ENCODE measurements around the gene TRIM44.

TRIM44 gene

DNA sequence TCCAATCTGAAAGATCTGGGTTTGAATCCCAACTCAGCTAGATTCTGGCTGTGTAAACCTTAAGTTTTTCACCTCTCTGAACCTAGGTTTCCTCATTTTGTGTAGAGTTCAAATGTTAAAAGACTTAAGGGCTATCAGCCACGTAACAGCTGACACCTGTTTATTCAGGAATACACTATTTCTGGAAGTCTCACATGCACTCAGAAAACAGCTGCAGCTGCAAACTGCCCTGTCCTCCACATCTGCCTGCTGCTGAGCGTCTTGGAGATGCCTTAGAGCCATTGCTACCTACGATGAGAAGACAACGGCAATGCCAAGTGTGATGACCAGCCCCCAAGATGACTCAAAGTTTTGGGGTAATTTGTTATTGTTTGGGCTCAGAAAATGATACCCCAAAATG lies 6.7 kb upstream of the TRIM44 start:
- in situ Hi-C loops (cut with MboI; ENCODE audit: low pct_unique_long_range_greater_than_20kb, low sequenced_read_pairs, unreplicated experiment): no loop called here
- TF ChIP-seq, protein P1, sequence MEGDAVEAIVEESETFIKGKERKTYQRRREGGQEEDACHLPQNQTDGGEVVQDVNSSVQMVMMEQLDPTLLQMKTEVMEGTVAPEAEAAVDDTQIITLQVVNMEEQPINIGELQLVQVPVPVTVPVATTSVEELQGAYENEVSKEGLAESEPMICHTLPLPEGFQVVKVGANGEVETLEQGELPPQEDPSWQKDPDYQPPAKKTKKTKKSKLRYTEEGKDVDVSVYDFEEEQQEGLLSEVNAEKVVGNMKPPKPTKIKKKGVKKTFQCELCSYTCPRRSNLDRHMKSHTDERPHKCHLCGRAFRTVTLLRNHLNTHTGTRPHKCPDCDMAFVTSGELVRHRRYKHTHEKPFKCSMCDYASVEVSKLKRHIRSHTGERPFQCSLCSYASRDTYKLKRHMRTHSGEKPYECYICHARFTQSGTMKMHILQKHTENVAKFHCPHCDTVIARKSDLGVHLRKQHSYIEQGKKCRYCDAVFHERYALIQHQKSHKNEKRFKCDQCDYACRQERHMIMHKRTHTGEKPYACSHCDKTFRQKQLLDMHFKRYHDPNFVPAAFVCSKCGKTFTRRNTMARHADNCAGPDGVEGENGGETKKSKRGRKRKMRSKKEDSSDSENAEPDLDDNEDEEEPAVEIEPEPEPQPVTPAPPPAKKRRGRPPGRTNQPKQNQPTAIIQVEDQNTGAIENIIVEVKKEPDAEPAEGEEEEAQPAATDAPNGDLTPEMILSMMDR (IDR thresholded peaks at IDR 0.05; ENCODE audit: extremely low read depth, insufficient read depth, missing control alignments): no peak
- DNase-seq (ENCODE audit: low spot score): no peak

DNA sequence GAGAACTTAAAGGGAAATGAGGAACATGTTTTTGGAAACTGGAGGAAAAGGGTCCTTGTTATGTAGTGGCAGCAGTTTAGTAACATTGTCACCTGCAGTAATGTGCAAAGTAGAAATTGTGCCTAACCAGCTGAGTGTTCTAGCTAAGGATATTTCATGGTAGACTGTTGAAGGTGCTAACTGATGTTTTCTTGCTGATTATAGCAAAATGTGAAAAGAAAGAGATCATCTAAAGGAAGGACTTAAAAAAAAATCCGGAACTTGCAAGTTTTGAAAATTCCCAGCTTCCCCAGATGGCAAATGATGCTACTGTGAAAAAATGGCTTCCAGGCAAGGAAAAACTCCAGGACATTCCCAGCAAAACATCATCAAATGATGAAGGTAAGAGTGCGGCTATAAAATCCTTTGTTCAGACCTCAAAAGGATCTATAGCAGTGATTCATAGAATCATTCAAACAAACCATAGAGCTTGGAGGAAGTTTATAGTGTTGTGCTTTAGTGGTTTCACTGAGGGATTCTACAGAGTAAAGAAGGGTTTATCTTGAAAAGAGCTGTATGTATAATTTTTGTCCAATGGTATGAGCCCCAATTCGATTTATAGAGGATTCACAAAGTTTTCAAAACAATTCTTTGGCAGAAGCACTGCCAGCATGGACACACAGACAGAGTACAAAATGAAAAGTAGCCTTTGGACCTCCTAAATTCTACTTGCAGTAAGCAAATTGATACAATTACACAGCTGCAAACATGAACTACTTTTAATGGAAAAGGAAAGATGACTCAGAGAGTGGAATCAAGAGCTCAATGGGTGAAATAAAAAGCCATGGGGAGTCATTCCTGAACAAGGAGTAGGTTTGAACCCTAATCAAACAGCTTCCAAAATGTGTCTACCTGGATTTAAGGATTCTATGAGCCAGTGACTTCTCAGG lies 4.3 kb upstream of the TRIM44 start:
- in situ Hi-C loops (cut with MboI; ENCODE audit: low pct_unique_long_range_greater_than_20kb, low sequenced_read_pairs, unreplicated experiment): no loop called here
- TF ChIP-seq, protein P1 (IDR thresholded peaks at IDR 0.05; ENCODE audit: extremely low read depth, insufficient read depth, missing control alignments): no peak
- DNase-seq (ENCODE audit: low spot score): no peak

GRCh38 chr11:35661534-35661933 lies 1.0 kb upstream of the TRIM44 start:
- DNase-seq (ENCODE audit: low spot score): no peak
- in situ Hi-C loops (cut with MboI; ENCODE audit: low pct_unique_long_range_greater_than_20kb, low sequenced_read_pairs, unreplicated experiment): no loop called here
- TF ChIP-seq, protein P1 (IDR thresholded peaks at IDR 0.05; ENCODE audit: extremely low read depth, insufficient read depth, missing control alignments): no peak

- TF ChIP-seq, protein P1 (IDR thresholded peaks at IDR 0.05; ENCODE audit: extremely low read depth, insufficient read depth, missing control alignments): no peak
- in situ Hi-C loops (cut with MboI; ENCODE audit: low pct_unique_long_range_greater_than_20kb, low sequenced_read_pairs, unreplicated experiment): no loop called here
- peak; percentile 40 for DNase-seq (ENCODE audit: low spot score)
These were observed 420 bp upstream of the TRIM44 start for GRCh38 chr11:35662061-35662648.

- in situ Hi-C loops (cut with MboI; ENCODE audit: low pct_unique_long_range_greater_than_20kb, low sequenced_read_pairs, unreplicated experiment): no loop called here
- TF ChIP-seq, protein P1 (IDR thresholded peaks at IDR 0.05; ENCODE audit: extremely low read depth, insufficient read depth, missing control alignments): no peak
- no peak for DNase-seq (ENCODE audit: low spot score)
These were observed 780 bp downstream of the TRIM44 start for GRCh38 chr11:35663408-35663702.

GRCh38 chr11:35664977-35665441 lies 2.4 kb downstream of the TRIM44 start:
- in situ Hi-C loops (cut with MboI; ENCODE audit: low pct_unique_long_range_greater_than_20kb, low sequenced_read_pairs, unreplicated experiment): no loop called here
- TF ChIP-seq, protein P1 (IDR thresholded peaks at IDR 0.05; ENCODE audit: extremely low read depth, insufficient read depth, missing control alignments): no peak
- no peak for DNase-seq (ENCODE audit: low spot score)

All from GM13977 (cell line).